HG03354 (cell line): Measurements from ENCODE around the gene GPR87.

Experiments used
- ATAC-seq: cut with Tn5 transposase; IDR thresholded peaks from one replicate; pipeline ENCODE4 v1.9.1; 2021; ENCODE audit warnings: mild to moderate bottlenecking; ENCODE audit not compliant: unreplicated experiment, poor library complexity, severe bottlenecking

Gene GPR87

DNA sequence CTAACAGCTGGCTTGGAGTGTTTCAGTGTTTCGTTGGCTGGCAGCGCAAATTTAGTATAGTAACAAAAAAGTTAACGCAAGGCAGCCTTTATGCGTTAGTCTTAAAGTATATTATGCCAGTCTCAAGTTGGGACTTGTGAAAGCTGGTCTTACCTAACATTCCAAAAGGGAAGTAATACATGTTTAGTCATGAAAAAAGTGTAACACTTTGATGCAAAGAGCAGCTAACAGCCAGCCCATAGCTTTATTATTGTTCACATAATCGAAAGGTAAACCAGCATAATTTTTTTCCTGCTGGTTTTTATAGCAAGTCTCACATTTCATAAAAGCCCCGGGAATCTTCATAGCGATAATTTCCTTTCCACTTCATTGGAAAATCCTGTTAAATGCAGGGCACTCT is 2.4 kb upstream of the GPR87 start:
- ATAC-seq = no peak

DNA sequence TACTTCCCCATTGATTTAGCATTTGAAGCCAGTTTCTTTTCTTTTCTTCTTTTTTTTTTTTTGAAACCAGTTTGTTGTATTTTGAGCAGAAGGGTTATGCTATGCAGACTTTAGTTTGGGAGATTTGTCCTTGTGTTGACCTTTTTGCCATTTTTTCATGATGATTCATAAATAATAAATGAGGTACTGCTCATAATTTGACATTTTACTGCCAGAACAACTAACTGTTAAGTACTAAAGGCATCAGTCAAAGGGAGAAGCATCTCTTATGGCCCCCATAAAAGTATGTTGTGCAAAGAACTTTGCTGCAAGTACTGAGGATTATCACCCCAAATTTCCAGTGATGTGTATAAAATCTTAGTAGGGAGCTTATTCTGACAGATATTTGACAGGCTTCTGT is 1.7 kb upstream of the GPR87 start:
- no peak for ATAC-seq

DNA sequence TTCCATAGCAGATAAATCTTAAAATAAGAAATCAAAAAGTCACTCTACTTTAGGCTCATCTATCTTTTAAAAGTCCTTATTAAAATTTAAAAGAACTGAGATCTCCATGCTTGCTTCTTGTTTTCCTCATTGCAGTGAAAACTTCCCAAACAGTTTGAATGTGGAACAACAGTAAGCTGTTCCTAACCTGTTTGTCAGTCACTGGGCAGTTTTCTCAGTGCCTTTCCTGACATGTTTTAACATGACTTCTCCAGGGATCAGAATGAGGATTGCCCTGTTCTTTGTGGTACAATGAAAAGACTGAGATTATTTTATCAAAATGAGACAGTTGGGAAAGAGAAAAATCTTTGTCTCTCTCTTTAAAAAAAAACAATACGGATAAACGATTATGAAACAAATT is 774 bp downstream of the GPR87 start:
- ATAC-seq = no peak

DNA sequence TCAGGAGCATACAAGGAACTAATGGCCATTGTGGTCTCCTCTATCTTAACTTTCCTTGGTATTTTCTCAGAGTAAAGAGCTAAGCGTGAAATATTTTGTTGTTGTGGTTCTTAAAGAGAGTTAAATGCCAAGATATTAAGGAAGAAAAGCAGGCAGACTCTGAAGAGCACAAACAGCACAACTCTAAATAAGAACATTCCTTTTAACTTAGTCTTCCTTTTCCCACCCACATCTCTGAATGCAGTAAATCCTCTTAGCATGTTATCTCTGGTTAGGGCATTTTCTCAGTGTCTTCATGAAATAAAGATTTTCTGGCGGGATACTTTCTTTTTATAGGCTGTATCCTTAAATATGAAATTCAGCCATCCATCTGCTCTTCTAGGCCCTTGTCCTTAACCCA is 1.5 kb downstream of the GPR87 start:
- ATAC-seq = no peak

DNA sequence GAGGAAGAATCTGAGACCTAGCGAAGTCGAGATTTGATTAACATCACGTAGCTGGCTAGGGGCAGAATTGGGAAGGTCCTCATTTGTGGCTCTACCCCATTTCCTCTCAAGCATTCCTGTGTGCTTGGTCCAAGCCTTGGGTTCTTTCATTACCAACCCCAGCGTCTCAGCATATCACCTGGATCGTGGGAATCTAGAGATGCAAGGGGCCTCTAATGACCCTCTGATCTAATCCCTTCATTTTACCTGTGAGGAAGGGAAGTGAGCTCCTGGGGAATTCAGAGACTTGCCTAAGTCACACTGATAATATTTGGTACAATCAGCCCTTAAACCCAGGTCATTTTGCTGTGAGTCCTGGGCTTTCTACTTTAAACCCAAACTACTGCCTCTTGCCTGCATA is 2.0 kb downstream of the GPR87 start:
- ATAC-seq = no peak

DNA sequence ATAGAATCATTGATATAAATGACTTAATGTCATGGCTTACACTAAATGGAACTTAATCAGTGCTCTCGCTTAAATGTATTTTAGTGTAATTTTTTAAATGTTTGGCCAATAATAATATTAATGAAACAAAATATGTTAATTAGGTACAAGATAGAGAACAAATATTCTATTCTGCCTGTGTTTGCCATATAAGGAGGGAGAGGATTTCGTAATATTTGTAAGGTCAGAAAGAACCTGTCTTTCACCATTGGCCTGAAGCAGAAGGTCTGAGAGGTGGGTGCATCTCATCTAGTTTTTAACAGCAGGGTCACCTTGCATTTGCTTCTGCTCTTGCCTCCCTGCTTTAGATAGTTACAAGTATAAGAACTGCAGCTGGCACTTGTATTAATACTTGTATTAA is 2.5 kb downstream of the GPR87 start:
- ATAC-seq = no peak

DNA sequence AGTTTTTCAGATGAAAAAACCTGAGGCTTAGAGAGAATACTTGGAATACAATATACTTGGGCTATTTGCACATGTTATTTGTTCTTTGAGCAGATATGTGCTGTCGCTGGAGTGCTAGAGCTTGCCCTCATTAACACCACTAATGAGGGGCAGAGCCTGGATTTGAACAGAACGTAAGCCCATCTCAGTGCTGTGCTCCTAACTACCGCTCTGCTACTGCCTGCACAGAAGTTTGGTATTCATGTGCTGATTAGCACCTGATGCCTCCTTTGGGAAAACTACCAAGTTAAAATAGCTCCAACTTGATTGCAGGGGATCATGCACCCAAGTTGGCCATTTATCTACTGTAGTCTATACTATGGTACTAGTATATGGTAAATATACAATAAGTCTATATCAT is 3.6 kb downstream of the GPR87 start:
- ATAC-seq = no peak

DNA sequence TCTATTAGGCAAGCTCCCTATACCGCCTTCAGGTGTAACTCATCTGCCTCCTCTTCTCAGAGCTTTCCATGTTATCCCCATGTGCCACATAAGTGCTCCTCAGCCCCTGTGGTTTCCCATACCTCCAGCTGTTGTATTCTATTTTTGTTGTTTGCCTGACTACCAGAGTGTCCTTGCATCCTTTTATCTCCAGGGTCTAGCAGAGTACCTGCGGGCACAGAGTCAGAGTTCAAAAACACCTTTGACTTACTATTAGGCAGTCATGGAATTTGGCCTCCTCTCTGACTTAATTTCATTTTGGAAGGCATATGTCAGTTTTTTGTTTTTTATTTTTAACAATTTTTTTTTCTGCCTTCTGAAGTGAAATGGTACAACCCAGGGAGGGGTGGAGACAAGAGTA is 7.1 kb downstream of the GPR87 start:
- no peak for ATAC-seq

DNA sequence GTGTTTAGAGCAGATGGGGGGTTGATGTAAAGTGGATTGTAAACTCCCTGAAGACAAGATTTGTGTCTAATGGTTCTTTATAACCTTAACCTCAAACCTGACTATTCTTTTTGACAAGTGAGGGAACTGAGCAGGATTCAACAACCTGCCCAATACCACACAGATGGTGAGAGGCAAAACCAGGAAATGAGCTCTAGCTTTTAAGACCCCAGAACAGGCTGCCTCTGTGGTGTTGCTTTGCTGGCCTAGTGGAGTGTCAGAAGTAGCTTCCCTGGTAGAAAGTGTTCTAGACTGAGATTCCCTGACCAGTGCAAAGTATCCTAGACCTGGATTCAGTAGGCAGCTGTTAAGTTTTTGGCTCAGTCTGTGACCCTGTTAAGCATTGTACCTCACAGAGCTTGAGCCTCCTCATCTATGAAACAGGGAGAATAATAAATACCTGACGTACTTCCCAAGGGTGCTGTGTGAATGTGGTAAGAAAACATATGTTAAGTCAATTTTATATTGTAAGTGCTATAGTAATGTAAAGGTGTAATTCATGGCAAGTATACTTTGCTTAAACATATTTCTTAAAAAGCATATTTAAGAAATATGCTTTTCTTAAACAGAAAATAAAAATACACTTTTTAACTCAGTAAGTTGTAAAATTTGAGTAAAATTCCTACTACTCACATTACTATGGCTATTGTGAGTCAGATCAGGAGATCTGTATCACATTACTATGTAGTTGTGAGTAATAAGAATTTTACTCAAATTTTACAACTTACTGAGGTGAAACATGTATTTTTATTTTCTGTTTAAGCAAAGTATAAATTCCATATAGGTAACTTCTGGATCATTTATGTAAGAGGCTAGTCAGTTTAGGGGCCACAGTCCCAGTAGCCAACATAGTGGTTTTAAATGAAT is 8.8 kb downstream of the GPR87 start:
- no peak for ATAC-seq

DNA sequence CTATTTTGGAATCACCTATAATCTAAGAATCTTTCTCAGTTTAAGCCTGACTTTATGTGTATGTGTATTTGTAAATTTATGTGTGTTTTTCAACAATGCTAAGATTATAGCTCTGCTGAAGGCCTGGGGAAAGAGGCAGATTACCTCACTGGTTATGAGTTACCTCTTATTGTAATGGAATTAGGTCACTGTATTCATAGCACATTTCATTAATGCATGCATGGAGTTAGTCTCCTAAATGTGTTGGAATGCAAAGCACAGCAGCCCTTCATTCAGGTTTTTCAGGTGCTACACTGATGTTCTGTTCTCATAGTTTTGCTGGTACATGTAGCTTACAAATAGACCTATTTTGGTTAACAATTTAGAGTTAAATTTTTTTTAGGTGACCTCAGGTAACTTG is 9.5 kb downstream of the GPR87 start:
- ATAC-seq = no peak

DNA sequence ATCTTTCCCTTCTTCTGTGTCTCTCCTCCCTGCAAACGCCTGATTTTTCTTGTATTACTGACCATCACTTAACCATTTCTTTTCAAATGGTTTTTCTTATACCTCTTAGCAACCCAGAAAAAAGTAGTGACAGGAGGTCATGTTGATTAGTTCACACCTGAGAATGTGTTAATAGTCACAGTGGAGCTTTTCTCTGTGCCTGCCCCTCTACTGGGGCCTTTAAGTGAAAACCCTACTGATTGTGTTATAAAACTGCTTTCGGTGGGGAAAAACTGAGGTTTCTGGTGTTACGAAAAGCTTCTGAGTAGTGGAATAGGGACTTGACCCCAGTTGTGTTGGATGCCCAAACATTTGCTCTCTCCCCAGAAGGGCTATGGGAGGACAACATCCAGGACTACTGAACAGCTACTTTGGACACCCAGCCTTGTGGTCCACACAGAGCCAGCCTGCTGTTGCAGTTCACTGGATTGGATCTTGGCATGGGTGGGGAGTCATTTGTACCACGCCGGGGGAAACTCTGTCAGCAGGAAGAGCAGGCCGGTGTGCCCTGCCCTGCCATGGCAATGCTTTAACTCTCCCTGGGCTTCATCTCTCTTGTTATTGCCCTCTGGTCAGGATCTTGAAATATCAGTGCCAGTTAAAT is 10.3 kb downstream of the GPR87 start:
- no peak for ATAC-seq

DNA sequence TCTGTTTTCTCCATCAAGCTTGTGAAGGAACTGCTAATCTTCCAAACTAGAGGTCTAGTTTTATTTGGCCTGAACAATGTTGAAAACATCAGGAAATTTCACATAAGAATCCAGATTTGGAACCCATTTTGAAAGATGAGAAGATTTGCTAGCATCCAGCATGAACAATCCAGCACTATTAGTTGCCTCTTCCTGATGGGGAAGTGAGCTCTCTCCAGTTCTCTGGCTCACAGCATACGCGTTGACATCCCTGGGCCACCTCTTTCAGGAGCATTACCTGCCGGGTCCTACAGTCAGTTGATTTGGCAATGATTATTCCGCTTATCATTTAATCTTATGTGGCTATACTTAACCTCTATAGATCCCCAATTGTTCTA is 10.9 kb downstream of the GPR87 start:
- no peak for ATAC-seq

DNA sequence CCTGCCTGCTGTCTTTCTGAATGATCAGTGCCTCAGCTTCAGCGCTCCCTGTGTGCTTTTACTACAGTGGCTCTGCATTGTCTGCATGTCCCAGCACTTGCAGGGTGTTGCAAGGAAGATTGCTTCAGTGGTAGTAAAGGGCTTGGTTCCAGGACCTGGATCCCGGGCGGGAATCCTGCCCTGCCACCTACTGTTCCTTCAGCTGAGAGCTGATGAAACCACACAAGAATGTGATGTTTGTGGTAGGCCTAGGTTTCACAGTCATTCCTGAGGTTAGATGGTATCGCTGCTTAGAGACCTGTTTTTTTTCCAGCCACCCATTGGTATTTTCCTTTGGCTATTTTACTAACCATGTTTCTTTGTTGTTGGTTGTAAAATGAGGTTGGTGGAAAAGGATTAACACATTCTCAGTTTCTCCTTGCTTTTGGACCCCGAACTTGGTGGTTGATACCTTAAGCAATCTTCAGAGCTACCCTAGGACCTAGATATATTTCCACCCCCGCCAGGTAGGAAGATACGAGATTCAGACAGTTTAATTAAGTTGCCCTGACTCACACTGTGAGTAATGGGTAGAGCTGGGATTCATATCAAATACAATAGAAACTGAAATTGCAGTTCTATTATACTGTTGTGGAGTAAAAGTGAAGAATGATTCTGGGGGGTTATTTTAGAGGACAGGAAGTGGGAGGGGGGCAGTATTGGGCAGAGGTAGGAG is 11.4 kb downstream of the GPR87 start:
- ATAC-seq = no peak

DNA sequence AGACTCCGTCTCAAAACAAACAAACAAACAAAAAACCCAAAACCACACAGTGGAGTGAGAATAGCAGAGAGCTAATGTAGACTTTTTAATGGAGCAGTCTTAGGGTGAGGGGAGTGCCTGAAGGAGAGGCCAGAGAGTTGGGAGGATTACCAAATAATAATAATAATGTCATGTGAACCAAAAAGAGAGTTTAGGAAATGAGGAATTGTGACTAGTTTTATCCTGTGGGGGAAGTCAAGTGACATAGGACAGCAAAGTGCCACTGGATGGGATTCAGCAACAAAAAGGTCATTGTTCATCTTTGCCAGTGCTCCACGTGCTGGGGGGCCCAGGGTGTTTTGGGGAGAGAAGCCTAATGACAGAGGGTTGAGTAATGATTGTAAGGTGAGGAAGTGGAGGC is 12.9 kb downstream of the GPR87 start:
- ATAC-seq = no peak

DNA sequence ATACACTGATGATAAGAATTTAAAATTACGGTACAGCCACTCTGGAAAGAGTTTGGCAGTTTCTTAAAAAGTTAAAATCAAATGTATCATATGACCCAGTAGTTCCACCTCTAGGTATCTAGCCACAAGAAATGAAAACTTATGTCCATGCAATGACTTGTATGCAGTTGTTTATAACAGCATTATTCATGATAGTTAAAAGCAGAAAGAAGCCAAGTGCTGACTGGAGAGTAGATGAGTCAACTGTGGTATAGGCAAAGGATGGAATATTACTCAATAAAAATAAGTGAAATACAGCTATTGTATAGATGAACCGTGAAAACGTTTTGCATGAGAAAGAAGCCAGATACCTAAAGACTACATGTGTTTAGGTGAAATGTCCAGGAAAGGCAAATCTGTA is 14.8 kb downstream of the GPR87 start:
- ATAC-seq = no peak

DNA sequence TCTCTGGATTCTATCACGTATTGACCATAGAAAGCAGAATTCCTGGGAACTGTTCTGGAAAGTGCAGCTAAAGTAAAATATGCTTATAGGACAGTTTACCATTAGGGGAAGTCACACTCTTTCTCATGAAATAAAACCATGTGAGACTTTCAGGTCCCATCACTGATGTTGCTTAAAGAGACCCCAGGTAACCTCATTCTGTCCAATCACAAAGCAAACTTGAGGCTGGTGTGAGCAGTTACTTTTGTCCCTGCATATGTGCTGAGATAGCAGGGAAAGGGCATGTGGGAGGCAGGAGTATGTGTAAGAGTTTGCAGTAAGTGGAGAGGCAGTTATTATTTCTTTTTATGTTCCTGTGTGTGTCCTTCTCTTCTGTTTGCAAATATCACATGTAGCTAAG is 16.1 kb downstream of the GPR87 start:
- no peak for ATAC-seq

DNA sequence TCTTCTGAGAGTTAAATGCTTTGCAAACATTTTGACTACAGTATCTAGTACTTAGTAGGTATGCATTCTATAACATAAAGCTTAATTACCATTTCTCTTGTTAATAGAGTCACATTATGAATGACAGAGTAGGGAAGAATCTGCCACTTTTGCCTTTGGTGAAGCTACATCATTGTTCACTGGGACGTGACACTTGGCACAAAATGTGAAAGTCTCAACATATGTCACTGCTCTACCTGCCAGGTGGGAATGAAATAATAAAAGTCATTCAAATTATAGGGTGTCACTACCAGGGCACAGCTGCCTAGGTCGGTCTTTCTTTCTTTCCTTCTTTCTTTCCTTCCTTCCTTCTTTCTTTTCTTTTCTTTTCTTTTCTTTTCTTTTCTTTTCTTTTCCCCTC is 17.6 kb downstream of the GPR87 start:
- no peak for ATAC-seq

DNA sequence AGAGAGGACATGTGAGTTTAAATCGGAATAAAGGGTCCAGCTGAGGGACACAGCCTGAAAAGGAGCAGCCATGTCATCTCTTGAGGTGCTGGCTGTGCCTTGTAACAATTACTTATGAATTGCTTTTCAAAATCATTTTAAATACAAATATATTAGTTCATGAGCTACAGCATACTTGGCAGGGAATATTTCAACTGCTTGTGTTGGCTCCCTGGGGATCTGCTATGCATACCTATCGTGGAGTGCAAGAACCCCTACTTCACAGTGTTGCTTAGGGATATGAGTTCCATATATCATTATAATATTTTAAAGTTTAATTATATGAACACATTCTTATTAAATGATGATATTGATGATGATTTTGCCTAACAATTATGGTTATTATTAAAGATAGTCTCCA is 19.2 kb downstream of the GPR87 start:
- ATAC-seq = no peak

DNA sequence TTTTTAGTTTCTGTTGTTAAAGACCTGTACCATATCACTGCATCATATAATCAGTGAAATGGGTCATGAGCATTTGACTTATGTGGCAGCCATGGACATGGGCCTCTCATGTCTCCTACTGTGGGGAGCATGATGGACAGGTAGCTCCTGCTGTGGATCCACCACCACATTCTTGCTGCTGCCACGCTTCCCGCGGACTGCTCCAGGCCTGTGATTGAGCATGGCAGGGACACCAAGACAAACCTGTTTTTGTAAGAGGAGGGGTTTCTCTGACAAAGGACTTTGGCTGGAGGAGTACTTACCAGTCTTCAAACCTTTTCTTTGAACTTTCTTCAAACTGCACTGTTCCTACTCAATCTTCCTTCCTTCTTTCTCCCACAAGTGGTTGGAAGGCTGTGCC is 20.4 kb downstream of the GPR87 start:
- no peak for ATAC-seq

DNA sequence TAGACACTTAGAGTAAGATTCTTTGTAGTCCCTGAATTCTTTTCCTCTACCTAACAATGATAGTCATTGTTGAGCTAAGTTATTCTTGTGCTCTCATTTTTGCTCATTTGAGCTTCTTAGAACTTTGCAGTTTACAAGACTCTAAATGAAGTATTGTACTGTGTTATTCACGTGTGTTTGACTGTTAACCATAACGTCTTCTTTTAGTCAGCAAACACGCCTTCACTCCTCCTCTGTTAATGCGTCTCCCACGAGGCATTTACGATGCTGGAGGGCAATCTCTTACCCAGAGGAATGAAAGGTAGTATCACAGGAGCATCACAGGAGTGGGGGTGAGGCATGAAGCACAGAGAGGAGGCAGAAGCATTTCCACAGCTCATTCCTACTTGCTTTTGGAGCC is 23.5 kb downstream of the GPR87 start:
- ATAC-seq = no peak

DNA sequence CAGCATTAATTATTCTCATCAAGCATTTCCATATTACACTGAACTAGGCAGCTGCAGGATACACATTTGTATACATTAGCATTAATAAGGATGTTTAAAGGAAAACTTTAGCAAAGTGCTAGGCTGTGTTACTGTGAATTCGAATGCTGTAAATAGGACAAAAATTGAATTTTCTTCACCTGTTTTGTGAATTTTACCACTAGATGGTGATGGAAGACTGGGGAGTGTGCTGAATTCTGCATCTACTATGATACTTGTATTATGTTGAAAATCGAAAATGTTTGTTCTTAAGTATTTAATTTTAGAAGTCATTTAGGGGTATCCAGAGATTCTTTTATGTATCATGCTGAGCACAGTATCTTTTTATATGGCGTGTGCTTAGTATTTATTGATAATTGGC is 25.9 kb downstream of the GPR87 start:
- no peak for ATAC-seq
